A549 (cell line): ENCODE measurements around the gene PYROXD2. TPM values are rescaled to one million over a fixed set of nuclear protein-coding genes. Genes with fewer than 3 reads are reported as not detected.

Source experiments
- ATAC-seq, 2 experiments: fragments of 200-7000 bp in 1 of 2; fragments of >200 bp in 1 of 2; cut with Nextera tagmentation in 1 of 2; cut with Tn5 transposase in 1 of 2; 3 replicates each; pipeline versions ENCODE4 v1.8.0 to v1.9.1; 2018 to 2020; ENCODE audit warnings: mild to moderate bottlenecking in 1 of 2, moderate library complexity in 1 of 2
- CTCF ChIA-PET: fragments of 300-600 bp; sonication (Branson Sonifier 250); formaldehyde crosslinking; extraction: SDS; loops from one replicate; lab custom pipeline; 2021; ENCODE audit warnings: antibody characterized with exemption, inconsistent platforms; lab: Yijun Ruan, JAX
- POLR2A ChIA-PET: fragments of 350-600 bp; formaldehyde crosslinking; extraction: SDS; loops from one replicate; lab custom pipeline; 2021; ENCODE audit warnings: antibody characterized with exemption, inconsistent platforms; lab: Yijun Ruan, JAX
- DNase-seq, 2 experiments: peaks; one replicate each; pipeline versions ENCODE4 v3.0.0 to v3.0.0-alpha.2; 2011 to 2016; ENCODE audit warnings: low read depth in 1 of 2, low spot score in 1 of 2
- FAIRE-seq: peaks from 2 replicates; lab custom pipeline; 2011; peaks lifted over from hg19 to GRCh38; lab: Jason Lieb, UNC
- H3K27ac ChIP-seq, 2 experiments: fragments of >200 bp; sonication (Bioruptor Twin); formaldehyde crosslinking; 3 replicates each; pipeline ENCODE4 v1.5.1; 2016 to 2017
- H3K4me1 ChIP-seq: fragments of >200 bp; sonication (Bioruptor Twin); formaldehyde crosslinking; 3 replicates; pipeline ENCODE4 v1.6.1; 2016
- H3K4me2 ChIP-seq: fragments of >200 bp; sonication (Bioruptor Twin); formaldehyde crosslinking; 3 replicates; pipeline ENCODE4 v1.6.1; 2016
- H3K4me3 ChIP-seq: fragments of >200 bp; sonication (Bioruptor Twin); formaldehyde crosslinking; 3 replicates; pipeline ENCODE4 v1.5.1; 2016
- H3K9me3 ChIP-seq: fragments of >200 bp; sonication (Bioruptor Twin); formaldehyde crosslinking; 3 replicates; pipeline ENCODE4 v1.6.1; 2016
- CBX8 ChIP-seq: fragments of 200-600 bp; sonication (generic); IDR thresholded peaks from 2 replicates; pipeline ENCODE4 v1.6.1; 2016
- CHD4 ChIP-seq: fragments of 200-600 bp; sonication (generic); IDR thresholded peaks from 2 replicates; pipeline ENCODE4 v1.6.1; 2016; ENCODE audit warnings: antibody characterized with exemption, mild to moderate bottlenecking, borderline replicate concordance
- ESRRA ChIP-seq: fragments of 150-350 bp; IDR thresholded peaks from 2 replicates; pipeline ENCODE4 v1.6.1; 2014; ENCODE audit warnings: mild to moderate bottlenecking, low read length, borderline replicate concordance
- FOXS1 ChIP-seq: fragments of 250-450 bp; sonication (Bioruptor Pico); IDR thresholded peaks from 2 replicates; pipeline ENCODE4 v1.5.0; 2020; ENCODE audit warnings: mild to moderate bottlenecking, moderate library complexity
- GATA3 ChIP-seq: IDR thresholded peaks from 2 replicates; pipeline ENCODE4 v1.6.1; 2012; ENCODE audit warnings: borderline replicate concordance
- HDAC2 ChIP-seq: fragments of 200-600 bp; sonication (generic); IDR thresholded peaks from 2 replicates; pipeline ENCODE4 v1.6.1; 2016
- HOXB13 ChIP-seq: fragments of 250-450 bp; sonication (Bioruptor Pico); IDR thresholded peaks from 2 replicates; pipeline ENCODE4 v1.5.0; 2020; ENCODE audit warnings: low read depth, mild to moderate bottlenecking, moderate library complexity
- HOXB5 ChIP-seq: fragments of 250-450 bp; sonication (Bioruptor Pico); IDR thresholded peaks from 2 replicates; pipeline ENCODE4 v1.5.0; 2020; ENCODE audit warnings: mild to moderate bottlenecking, moderate library complexity
- KDM5A ChIP-seq: fragments of 200-600 bp; sonication (generic); IDR thresholded peaks from 2 replicates; pipeline ENCODE4 v1.6.1; 2016; ENCODE audit warnings: antibody characterized with exemption, mild to moderate bottlenecking
- MAFK ChIP-seq: fragments of 450-650 bp; IDR thresholded peaks from 2 replicates; pipeline ENCODE4 v1.6.1; 2014; ENCODE audit not compliant: partially characterized antibody
- MYC ChIP-seq: IDR thresholded peaks from 2 replicates; pipeline ENCODE4 v1.6.1; 2012; ENCODE audit warnings: mild to moderate bottlenecking, inconsistent platforms, low read length, improper control_type of control experiment, borderline replicate concordance
- NFE2L2 ChIP-seq: fragments of 150-350 bp; conservative IDR thresholded peaks from 2 replicates; pipeline ENCODE4 v1.6.1; 2014; ENCODE audit warnings: low read length
- NPAS2 ChIP-seq: fragments of 250-450 bp; sonication (Bioruptor Pico); IDR thresholded peaks from 2 replicates; pipeline ENCODE4 v1.8.0; 2022; ENCODE audit warnings: mild to moderate bottlenecking, moderate library complexity, borderline replicate concordance
- POLR2A ChIP-seq: IDR thresholded peaks from 2 replicates; pipeline ENCODE4 v1.6.1; 2012; ENCODE audit warnings: mild to moderate bottlenecking, low read length
- RAD21 ChIP-seq, 2 experiments: fragments of >200 bp in 1 of 2; sonication (Bioruptor Twin) in 1 of 2; formaldehyde crosslinking in 1 of 2; IDR thresholded peaks in 1 of 2; conservative IDR thresholded peaks in 1 of 2; 2 replicates in 1 of 2; 3 replicates in 1 of 2; pipeline ENCODE4 v1.6.1; 2012 to 2018; ENCODE audit warnings: inconsistent platforms in 1 of 2
- RARB ChIP-seq: fragments of 250-450 bp; sonication (Bioruptor Pico); IDR thresholded peaks from 2 replicates; pipeline ENCODE4 v1.8.0; 2021; ENCODE audit warnings: mild to moderate bottlenecking, moderate library complexity
- RCOR1 ChIP-seq: fragments of 150-350 bp; IDR thresholded peaks from 2 replicates; pipeline ENCODE4 v1.6.1; 2014; ENCODE audit warnings: antibody characterized with exemption, low read length, low read depth
- RFX5 ChIP-seq: fragments of 450-650 bp; IDR thresholded peaks from 2 replicates; pipeline ENCODE4 v1.7.1; 2014; ENCODE audit warnings: antibody characterized with exemption, mild to moderate bottlenecking, moderate library complexity
- SREBF2 ChIP-seq: fragments of 450-650 bp; IDR thresholded peaks from 2 replicates; pipeline ENCODE4 v1.6.1; 2014; ENCODE audit warnings: mild to moderate bottlenecking, moderate library complexity
- TP53 ChIP-seq: fragments of 250-450 bp; sonication (Bioruptor Pico); IDR thresholded peaks from 2 replicates; pipeline ENCODE4 v1.5.0; 2021; ENCODE audit warnings: mild to moderate bottlenecking, moderate library complexity
- ZC3H11A ChIP-seq: fragments of 450-650 bp; IDR thresholded peaks from 2 replicates; pipeline ENCODE4 v1.6.1; 2014; ENCODE audit warnings: antibody characterized with exemption, mild to moderate bottlenecking
- ZNF302 ChIP-seq: fragments of 250-450 bp; sonication (Bioruptor Pico); IDR thresholded peaks from 2 replicates; pipeline ENCODE4 v1.9.0; 2021; ENCODE audit warnings: inconsistent platforms, mild to moderate bottlenecking, moderate library complexity
- WGBS: methylation state at CpG from one replicate; pipeline ENCODE4 v1.1.6; 2017; ENCODE audit errors: missing lambda C conversion rate; 5-methylcytosine and 5-hydroxymethylcytosine counted together
- polyA plus RNA-seq, 4 experiments: library from polyadenylated mRNA; depleted of rRNA in 3 of 4; stranded (reverse); fragments of >200 nt; fragmentation: RNase III in 1 of 4; extraction: RNeasy Plus Mini Kit Qiagen cat#74134 plus additional on column Dnase treatment in 1 of 4; gene quantifications; 2 replicates in 3 of 4; 3 replicates in 1 of 4; pipeline ENCODE4 v1.2.3, GENCODE V29; 2011 to 2017
- TF ChIP-seq, protein P1 (sequence below): fragments of 200-600 bp; sonication (generic); IDR thresholded peaks from 2 replicates; pipeline ENCODE4 v1.6.1; 2016; ENCODE audit warnings: antibody characterized with exemption, mild to moderate bottlenecking, moderate library complexity
- TF ChIP-seq, protein P2 (sequence below): IDR thresholded peaks from 2 replicates; pipeline ENCODE4 v1.6.1; 2012; ENCODE audit warnings: low read depth, borderline replicate concordance

The PYROXD2 gene
- polyA plus RNA-seq, 2 of the 4 experiments (the other 2 are of a cell fraction): 4.6 to 6.3 TPM

DNA sequence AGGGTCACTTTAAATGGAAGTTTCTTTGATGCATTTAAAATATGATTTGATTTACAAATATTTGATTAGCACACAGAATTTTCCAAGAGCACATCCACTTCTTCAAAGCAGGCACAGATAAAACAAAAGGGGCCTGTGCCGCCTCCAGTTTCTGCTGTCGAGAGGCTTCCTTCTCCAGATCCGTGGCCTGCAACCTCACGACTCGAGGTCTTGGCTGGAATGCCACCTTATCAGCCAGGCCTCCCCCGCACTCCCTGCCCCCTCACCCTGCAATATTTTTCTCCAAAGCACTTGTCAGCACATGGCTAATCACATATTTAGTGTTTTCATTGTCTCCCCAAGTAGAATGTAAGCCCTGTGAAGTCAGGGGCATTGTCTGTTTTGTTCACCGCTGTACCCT is 12.5 kb downstream of the PYROXD2 start:
- Histone ChIP-seq H3K4me2 (no peak overlapping the region), H3K4me3 (no peak overlapping the region), H3K9me3 (no peaks in the 10 kb centered on the region), H3K27ac (no peak overlapping the region), H3K4me1 (peaks cover 17% of the 10 kb centered on the region)
- no peak for FAIRE-seq
- DNase-seq: no peak
- TF ChIP-seq ZNF302 (CRISPR knock-in tag) (no peak), RFX5 (no peak), POLR2A (no peak), CBX8 (no peak), FOXS1 (CRISPR knock-in tag) (no peak), TP53 (CRISPR knock-in tag) (no peak), HOXB5 (CRISPR knock-in tag) (no peak), ESRRA (no peak), HOXB13 (CRISPR knock-in tag) (no peak), SREBF2 (no peak), NFE2L2 (no peak), HDAC2 (no peak), NPAS2 (CRISPR knock-in tag) (no peak), MAFK (no peak), ZC3H11A (no peak), RCOR1 (no peak), MYC (no peak)
- TF ChIP-seq, protein P1, sequence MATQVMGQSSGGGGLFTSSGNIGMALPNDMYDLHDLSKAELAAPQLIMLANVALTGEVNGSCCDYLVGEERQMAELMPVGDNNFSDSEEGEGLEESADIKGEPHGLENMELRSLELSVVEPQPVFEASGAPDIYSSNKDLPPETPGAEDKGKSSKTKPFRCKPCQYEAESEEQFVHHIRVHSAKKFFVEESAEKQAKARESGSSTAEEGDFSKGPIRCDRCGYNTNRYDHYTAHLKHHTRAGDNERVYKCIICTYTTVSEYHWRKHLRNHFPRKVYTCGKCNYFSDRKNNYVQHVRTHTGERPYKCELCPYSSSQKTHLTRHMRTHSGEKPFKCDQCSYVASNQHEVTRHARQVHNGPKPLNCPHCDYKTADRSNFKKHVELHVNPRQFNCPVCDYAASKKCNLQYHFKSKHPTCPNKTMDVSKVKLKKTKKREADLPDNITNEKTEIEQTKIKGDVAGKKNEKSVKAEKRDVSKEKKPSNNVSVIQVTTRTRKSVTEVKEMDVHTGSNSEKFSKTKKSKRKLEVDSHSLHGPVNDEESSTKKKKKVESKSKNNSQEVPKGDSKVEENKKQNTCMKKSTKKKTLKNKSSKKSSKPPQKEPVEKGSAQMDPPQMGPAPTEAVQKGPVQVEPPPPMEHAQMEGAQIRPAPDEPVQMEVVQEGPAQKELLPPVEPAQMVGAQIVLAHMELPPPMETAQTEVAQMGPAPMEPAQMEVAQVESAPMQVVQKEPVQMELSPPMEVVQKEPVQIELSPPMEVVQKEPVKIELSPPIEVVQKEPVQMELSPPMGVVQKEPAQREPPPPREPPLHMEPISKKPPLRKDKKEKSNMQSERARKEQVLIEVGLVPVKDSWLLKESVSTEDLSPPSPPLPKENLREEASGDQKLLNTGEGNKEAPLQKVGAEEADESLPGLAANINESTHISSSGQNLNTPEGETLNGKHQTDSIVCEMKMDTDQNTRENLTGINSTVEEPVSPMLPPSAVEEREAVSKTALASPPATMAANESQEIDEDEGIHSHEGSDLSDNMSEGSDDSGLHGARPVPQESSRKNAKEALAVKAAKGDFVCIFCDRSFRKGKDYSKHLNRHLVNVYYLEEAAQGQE: no peak
- TF ChIP-seq, protein P2, sequence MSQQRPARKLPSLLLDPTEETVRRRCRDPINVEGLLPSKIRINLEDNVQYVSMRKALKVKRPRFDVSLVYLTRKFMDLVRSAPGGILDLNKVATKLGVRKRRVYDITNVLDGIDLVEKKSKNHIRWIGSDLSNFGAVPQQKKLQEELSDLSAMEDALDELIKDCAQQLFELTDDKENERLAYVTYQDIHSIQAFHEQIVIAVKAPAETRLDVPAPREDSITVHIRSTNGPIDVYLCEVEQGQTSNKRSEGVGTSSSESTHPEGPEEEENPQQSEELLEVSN: no peak
- WGBS: 89% methylated on average over 7 of the region's 7 CpGs
- ChIA-PET CTCF (no interaction called here), POLR2A (no interaction called here)
- ATAC-seq: no peak

GRCh38 chr10:98400482-98400881 is 14.5 kb downstream of the PYROXD2 start:
- Histone ChIP-seq H3K9me3 (no peaks in the 10 kb centered on the region), H3K4me2 (no peak overlapping the region)
- DNase-seq: no peak
- no peak for TF ChIP-seq KDM5A
- TF ChIP-seq RAD21 (conservative IDR thresholded peaks at IDR 0.05 in 1 of 2, IDR thresholded peaks at IDR 0.05 in 1 of 2): no peak
- TF ChIP-seq RARB (CRISPR knock-in tag): no peak
- no peak for TF ChIP-seq ESRRA
- TF ChIP-seq CHD4: no peak
- no peak for TF ChIP-seq GATA3
- TF ChIP-seq, all 56 proteins: peak for 0
- ATAC-seq (peak in 1 of 2 experiments; percentile 15; a peak in 1 of 6 replicates), FAIRE-seq (no peak)
- CTCF ChIA-PET: no interaction called here
- 60% methylated on average over 2 of the region's 2 CpGs for WGBS
- POLR2A ChIA-PET: no interaction called here
- no peak overlapping the region for H3K27ac ChIP-seq
- H3K4me3 ChIP-seq: no peak overlapping the region
- H3K4me1 ChIP-seq: peaks cover 17% of the 10 kb centered on the region
